NOMO-1 treated with DMSO at 0.1 percent for 48 hours (cell line): Measurements from ENCODE around the gene ADRA2A.

Source experiments
- DNase-seq: peaks from one replicate; lab custom pipeline; 2025; ENCODE audit not compliant: unreplicated experiment; lab: John Stamatoyannopoulos, UW

The ADRA2A gene

GRCh38 chr10:111083222-111084095 lies 6.6 kb downstream of the ADRA2A start:
- DNase-seq, result no peak

DNA sequence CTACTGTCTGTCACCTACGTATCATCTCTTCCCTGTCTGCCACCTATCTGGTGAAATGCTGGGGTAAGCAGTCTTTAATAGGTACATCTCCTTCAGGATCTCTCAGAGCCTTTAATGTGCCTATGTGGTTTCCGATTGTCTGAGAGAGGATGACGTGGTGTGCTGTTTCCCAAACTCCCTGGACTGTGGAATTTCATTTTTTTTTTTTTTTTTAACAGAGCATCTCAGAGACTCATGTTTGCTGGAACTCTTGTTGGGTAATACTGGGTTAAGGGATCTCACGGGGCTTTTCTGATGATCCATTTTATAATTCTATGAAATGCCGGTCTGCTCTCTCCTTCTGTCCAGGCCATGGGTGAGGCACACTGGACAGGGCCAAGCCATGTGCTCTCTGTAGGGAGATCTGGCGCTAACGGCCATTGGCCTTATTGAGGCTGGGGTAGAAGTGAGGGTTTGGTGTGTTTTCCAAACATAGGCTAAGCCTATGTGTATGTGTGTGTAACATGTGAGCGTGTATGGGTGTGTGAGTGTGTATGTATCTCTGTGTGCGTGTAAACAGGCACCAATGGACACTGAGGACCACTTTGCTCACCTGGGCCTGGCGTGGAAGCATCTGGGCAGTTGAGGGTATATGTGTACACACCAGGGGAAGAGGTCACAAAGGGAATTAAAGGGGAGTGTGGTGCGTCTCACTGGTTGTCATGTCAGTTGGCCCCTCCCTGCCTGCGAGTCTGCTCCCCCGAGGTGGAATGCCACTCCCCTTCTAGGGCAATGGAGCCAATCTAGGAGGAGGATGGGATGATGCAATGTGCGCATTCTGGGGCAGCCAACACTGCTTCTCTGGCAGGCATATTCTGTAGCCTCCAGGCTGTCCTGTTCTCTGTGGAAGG lies 7.8 kb downstream of the ADRA2A start:
- no peak for DNase-seq

DNA sequence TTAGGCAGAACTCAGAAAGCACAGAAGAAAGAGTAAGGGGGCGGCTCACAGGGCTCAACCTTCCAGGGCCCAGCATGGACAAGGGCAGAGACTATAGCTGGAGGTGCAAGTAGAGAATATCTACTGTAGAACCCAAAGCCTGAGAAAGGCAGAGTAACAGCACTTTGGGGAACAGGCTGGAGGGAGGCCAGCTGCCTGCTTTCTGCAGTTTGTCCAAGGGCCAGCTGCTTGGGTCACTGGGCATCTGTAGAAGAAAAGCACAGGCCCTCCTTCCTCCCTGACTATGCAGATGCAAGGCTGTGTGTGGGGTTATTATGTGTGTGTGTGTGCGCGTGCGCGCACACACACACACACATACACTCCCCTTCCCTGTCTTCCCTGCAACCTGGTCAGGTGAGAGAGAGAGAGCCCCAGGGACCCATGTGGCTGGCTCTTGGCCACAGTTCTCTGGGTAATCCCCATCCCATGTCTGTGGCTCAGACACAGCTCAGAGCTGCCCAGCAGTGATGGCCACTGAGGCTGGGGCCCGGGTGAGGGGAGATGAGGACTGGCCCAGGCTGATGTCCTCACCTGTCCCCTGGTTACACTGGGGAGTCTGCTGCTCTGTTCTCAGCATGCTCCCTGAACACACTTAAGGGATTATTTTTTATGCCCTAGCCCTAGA lies 9.0 kb downstream of the ADRA2A start:
- no peak for DNase-seq

GRCh38 chr10:111086574-111086973 lies 9.7 kb downstream of the ADRA2A start:
- peak; percentile 18 for DNase-seq

GRCh38 chr10:111087331-111087756 lies 10.5 kb downstream of the ADRA2A start:
- DNase-seq, result no peak

DNA sequence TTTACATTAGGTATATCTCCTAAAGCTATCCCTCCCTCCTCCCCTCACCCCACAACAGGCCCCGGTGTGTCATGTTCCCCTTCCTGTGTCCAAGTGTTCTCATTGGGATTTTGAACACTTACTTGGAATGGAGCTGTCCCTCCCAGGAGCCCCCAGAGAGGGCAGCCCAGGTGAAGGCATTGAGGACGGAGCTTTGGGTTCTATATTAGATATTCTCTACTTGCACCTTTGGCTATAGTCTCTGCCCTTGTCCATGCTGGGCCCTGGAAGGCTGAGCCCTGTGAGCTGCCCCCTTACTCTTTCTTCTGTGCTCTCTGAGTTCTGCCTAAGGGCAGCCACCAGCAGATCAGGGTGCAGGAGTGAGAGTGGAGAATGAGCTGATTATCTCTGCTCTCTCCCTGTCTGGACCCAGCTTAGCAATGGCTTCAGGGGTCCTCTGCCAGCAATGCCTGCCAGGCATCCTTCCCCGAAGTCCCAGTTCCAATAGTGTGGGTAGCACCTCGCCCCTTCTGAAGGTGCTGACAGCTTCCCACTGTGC lies 11.2 kb downstream of the ADRA2A start:
- DNase-seq, result no peak

- DNase-seq, result no peak
Observed at GRCh38 chr10:111089293-111089692, 12.5 kb downstream of the ADRA2A start.

DNA sequence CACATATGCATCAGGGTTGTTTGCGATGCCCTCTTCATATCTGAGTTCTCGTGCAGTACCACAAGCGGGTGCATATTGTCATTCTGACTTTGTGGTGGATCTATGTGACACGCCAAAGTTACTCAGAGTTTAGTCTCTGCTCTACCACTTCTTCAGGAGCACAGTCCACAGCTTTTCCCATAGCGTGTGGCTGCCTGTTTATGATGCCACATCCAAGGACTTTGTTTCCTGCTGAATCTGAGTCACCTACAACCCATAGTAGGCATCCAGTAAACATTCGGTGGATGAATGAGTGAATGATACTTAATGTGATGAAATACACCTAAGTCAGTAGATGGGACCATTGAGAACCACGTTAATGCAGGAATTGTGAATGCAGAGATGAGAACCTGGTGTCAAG lies 15.0 kb downstream of the ADRA2A start:
- no peak for DNase-seq

GRCh38 chr10:111093741-111094380 lies 17.0 kb downstream of the ADRA2A start:
- peak; percentile 5 for DNase-seq

- DNase-seq, result no peak
Observed at GRCh38 chr10:111098679-111099437, 22.0 kb downstream of the ADRA2A start.

GRCh38 chr10:111100198-111100597 lies 23.4 kb downstream of the ADRA2A start:
- DNase-seq, result no peak

GRCh38 chr10:111101796-111102195 lies 25.0 kb downstream of the ADRA2A start:
- DNase-seq, result no peak

DNA sequence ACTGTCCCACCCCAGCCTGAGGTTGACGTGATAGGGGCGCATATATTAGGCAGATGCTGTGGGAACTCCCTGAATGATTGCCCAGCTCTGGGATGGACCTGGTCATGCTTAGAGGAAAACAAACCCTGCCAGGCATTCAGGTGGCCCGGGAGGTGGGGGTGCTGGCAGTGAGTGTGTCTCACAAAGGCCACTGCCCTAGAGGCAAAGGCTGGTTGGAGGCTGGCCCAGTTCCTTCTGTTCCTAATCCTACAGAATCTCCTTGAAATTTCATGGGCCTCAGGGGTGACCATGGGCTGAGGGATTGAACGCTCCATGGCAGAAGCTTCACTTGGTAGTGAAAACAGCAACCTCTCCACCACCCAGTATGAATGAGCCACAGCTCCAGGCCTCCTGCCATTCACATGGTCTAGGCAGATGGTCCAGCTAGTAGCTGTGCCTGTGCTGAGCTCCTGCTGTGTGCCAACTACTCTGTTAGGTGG lies 25.6 kb downstream of the ADRA2A start:
- DNase-seq, result no peak

DNA sequence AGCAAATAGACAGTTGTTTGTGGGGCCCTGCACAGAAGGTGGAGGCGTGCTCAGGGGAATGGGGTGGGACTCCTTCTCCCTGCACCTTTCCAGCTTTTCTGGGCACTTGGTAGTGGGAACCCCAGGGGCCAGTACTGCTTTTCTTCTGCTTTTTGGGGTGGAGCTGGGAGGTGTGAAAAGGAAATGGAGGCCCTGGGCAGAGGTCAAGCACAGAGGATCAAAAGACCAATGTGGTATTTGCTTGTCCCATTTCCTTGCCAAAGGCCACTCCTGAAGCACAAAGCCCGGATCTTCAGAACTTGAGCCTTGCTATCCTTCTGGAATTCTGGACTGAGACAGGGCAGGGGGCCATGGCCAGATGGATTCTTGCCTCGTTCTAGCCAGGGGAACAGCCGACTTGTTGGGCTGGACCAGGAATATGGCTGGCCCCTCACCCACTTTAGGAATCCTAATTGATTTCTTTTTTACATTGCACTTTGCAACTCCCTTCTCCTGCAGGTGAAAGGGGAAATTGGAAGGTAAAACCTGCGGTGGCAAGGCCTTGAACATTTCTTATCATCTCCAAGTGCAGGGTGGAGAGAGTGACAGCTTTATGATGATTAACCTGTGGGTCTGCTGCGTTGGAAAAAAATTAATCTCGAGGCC lies 26.5 kb downstream of the ADRA2A start:
- DNase-seq, result no peak

DNA sequence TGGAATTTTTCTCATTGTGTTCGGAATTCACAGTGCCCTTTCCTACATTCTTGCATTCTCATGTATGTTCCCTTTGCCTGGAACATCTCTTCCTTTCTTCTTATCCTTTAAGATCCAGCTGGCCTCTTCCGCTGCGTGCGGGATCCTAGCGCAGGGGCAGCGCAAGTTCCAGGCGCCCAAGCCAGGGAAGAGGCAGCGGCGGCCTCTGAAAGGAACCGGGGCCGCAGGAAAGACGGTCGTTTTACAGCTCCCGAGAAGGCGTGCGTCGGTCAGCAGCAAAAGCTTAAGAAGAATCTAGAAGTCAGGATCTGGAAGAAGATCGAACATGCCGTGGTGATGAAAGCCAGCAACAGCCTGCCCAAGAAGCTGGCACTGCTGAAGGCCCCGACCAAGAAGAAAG lies 28.0 kb downstream of the ADRA2A start:
- DNase-seq, result no peak

GRCh38 chr10:111106081-111106480 lies 29.3 kb downstream of the ADRA2A start:
- no peak for DNase-seq

GRCh38 chr10:111107023-111107422 lies 30.2 kb downstream of the ADRA2A start:
- no peak for DNase-seq

GRCh38 chr10:111107846-111108245 lies 31.0 kb downstream of the ADRA2A start:
- no peak for DNase-seq

- no peak for DNase-seq
Observed at GRCh38 chr10:111108441-111108840, 31.6 kb downstream of the ADRA2A start.
